ENCODE data around the gene RPS18. TPM values are rescaled to one million over a fixed set of nuclear protein-coding genes. Genes with fewer than 3 reads are reported as not detected.

Gene RPS18
- total and polyA plus RNA-seq, 2 of the 4 experiments (the other 2 are of a cell fraction): 6,577 to 8,417 TPM

DNA sequence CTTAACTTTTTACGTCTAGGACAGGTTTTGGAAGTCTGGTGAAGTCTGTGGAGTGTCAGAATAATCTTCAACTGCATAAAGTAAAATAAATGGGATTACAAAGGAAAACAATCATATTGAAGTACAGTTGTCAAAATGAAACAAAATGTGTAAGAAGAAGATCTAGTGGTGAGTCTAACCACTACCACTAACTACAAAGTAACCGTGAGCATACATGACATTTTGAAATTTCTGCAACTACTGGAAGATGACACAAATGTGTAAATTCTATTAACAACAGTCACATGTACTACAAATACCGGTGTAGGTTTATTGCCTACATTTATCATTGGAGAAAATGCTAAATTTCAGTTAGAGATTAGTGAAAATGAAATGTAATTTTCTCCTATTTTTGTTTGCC lies 29.9 kb upstream of the RPS18 start:
- CTCF ChIA-PET: no interaction called here
- dilution Hi-C loops (cut with HindIII; ENCODE audit: low sequenced_read_pairs, unreplicated experiment) (no loop called here), intact Hi-C loops (cut with micrococcal nuclease) (no loop called here)

More for the DNA sequence above, 29.9 kb upstream of the RPS18 start:
- H3K4me2 ChIP-seq (ENCODE audit: low read depth, low read length): no peak overlapping the region
- H4K20me1 ChIP-seq (ENCODE audit: insufficient read depth, low read length): no peaks in the 10 kb centered on the region
- no TSS peak for BruUV-seq (replicated peaks)
- no peak overlapping the region for H3K18ac ChIP-seq (ENCODE audit: low read depth, low read length)
- H2BK15ac ChIP-seq (ENCODE audit: low read depth, low read length): no peak overlapping the region
- H2AK5ac ChIP-seq (ENCODE audit: low read depth, low read length): no peak overlapping the region
- no peak overlapping the region for H3K4me3 ChIP-seq (ENCODE audit: insufficient read depth, low read depth, low read length)
- H3K14ac ChIP-seq (replicated peaks; ENCODE audit: low read depth, low read length): no peak overlapping the region
- H3K27ac ChIP-seq (ENCODE audit: insufficient read depth, low read length): no peak overlapping the region
- H4K8ac ChIP-seq (ENCODE audit: low read depth in 2 of 2, low read length in 2 of 2): no peak overlapping the region
- no peak overlapping the region for H2AFZ ChIP-seq (replicated peaks; ENCODE audit: low read length, poor library complexity)
- H3K9ac ChIP-seq (ENCODE audit: low read depth, low read length): no peak overlapping the region
- H3K23ac ChIP-seq (ENCODE audit: low read depth, low read length): no peak overlapping the region
- H2BK20ac ChIP-seq (ENCODE audit: low read depth, low read length): no peak overlapping the region
- H4K5ac ChIP-seq (ENCODE audit: low read depth, low read length): no peak overlapping the region
- H3K79me1 ChIP-seq (ENCODE audit: low read depth in 1 of 2, low read length in 2 of 2): no peaks in the 10 kb centered on the region
- H3K27me3 ChIP-seq (ENCODE audit: control insufficient read depth, insufficient read depth, low read length): peaks cover 29% of the 10 kb centered on the region
- no peak for ATAC-seq (ENCODE audit: low read depth)
- H3K56ac ChIP-seq (ENCODE audit: extremely low read depth, insufficient read depth, low read length): no peak overlapping the region
- H2AK9ac ChIP-seq (replicated peaks; ENCODE audit: low read depth, low read length, poor library complexity): no peak overlapping the region
- DNase-seq: no peak
- no peaks in the 10 kb centered on the region for H3K9me1 ChIP-seq (ENCODE audit: insufficient read depth, low read length)
- H3K36me3 ChIP-seq (ENCODE audit: control insufficient read depth, insufficient read depth, low read length): no peaks in the 10 kb centered on the region
- no peak overlapping the region for H2BK5ac ChIP-seq (ENCODE audit: low read depth, low read length, poor library complexity, severe bottlenecking)
- no peak overlapping the region for H4K91ac ChIP-seq (ENCODE audit: insufficient read depth, low read depth, low read length)
- TF ChIP-seq FOS (IDR thresholded peaks at IDR 0.05; ENCODE audit: low read depth, low read length): no peak
- TF ChIP-seq POLR2A (IDR thresholded peaks at IDR 0.05; ENCODE audit: low read depth, low read length): no peak
- TF ChIP-seq, protein P1, sequence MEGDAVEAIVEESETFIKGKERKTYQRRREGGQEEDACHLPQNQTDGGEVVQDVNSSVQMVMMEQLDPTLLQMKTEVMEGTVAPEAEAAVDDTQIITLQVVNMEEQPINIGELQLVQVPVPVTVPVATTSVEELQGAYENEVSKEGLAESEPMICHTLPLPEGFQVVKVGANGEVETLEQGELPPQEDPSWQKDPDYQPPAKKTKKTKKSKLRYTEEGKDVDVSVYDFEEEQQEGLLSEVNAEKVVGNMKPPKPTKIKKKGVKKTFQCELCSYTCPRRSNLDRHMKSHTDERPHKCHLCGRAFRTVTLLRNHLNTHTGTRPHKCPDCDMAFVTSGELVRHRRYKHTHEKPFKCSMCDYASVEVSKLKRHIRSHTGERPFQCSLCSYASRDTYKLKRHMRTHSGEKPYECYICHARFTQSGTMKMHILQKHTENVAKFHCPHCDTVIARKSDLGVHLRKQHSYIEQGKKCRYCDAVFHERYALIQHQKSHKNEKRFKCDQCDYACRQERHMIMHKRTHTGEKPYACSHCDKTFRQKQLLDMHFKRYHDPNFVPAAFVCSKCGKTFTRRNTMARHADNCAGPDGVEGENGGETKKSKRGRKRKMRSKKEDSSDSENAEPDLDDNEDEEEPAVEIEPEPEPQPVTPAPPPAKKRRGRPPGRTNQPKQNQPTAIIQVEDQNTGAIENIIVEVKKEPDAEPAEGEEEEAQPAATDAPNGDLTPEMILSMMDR (conservative IDR thresholded peaks at IDR 0.05; ENCODE audit: low read depth, low read length): no peak
- TF ChIP-seq CHD1 (IDR thresholded peaks at IDR 0.05; ENCODE audit: low read depth, low read length): no peak
- TF ChIP-seq RCOR1 (IDR thresholded peaks at IDR 0.05; ENCODE audit: insufficient replicate concordance, low read length): no peak
- TF ChIP-seq MAFK (IDR thresholded peaks at IDR 0.05; ENCODE audit: low read depth, low read length): no peak
- TF ChIP-seq MAZ (IDR thresholded peaks at IDR 0.05; ENCODE audit: borderline replicate concordance, low read depth, low read length): no peak
- no peak for TF ChIP-seq MXI1 (IDR thresholded peaks at IDR 0.05; ENCODE audit: borderline replicate concordance, low read depth, low read length)
- no peak for TF ChIP-seq BHLHE40 (IDR thresholded peaks at IDR 0.05; ENCODE audit: low read depth, low read length)
- TF ChIP-seq, protein P2, sequence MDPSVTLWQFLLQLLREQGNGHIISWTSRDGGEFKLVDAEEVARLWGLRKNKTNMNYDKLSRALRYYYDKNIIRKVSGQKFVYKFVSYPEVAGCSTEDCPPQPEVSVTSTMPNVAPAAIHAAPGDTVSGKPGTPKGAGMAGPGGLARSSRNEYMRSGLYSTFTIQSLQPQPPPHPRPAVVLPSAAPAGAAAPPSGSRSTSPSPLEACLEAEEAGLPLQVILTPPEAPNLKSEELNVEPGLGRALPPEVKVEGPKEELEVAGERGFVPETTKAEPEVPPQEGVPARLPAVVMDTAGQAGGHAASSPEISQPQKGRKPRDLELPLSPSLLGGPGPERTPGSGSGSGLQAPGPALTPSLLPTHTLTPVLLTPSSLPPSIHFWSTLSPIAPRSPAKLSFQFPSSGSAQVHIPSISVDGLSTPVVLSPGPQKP (IDR thresholded peaks at IDR 0.05; ENCODE audit: borderline replicate concordance, low read depth, low read length): no peak
- no peak for TF ChIP-seq NFE2L2 (IDR thresholded peaks at IDR 0.05; ENCODE audit: low read depth, low read length)
- TF ChIP-seq CEBPB (IDR thresholded peaks at IDR 0.05; ENCODE audit: low read depth, low read length): no peak
- no peak for TF ChIP-seq SMC3 (IDR thresholded peaks at IDR 0.05; ENCODE audit: low read depth, low read length)
- TF ChIP-seq, protein P3, sequence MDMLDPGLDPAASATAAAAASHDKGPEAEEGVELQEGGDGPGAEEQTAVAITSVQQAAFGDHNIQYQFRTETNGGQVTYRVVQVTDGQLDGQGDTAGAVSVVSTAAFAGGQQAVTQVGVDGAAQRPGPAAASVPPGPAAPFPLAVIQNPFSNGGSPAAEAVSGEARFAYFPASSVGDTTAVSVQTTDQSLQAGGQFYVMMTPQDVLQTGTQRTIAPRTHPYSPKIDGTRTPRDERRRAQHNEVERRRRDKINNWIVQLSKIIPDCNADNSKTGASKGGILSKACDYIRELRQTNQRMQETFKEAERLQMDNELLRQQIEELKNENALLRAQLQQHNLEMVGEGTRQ (IDR thresholded peaks at IDR 0.05; ENCODE audit: low read depth, low read length): no peak
- TF ChIP-seq RAD21 (IDR thresholded peaks at IDR 0.05; ENCODE audit: low read length): no peak
- no peak for TF ChIP-seq RFX5 (IDR thresholded peaks at IDR 0.05; ENCODE audit: low read depth, low read length)
- no peaks in the 10 kb centered on the region for H3K4me1 ChIP-seq (ENCODE audit: control insufficient read depth, insufficient read depth, low read length)
- WGBS, 2 experiments (ENCODE audit: extremely low coverage in 2 of 2, insufficient read length in 1 of 2): no CpG with 5 or more reads among the region's 3 CpGs
- H3K4ac ChIP-seq (ENCODE audit: low read depth, low read length): no peak overlapping the region
- H2BK120ac ChIP-seq (ENCODE audit: low read depth, low read length): no peak overlapping the region
- in situ Hi-C loops (cut with MboI; ENCODE audit: low sequenced_read_pairs): loop anchor here (10.0 kb wide), 1 partner anchor 117 kb away; no protein-coding TSS in a partner anchor
- POLR2A ChIA-PET (ENCODE audit: unreplicated experiment): no interaction called here
- no peaks in the 10 kb centered on the region for H3K9me3 ChIP-seq (ENCODE audit: control insufficient read depth, insufficient read depth, low read length)
